NCI-H2171 treated with DMSO at 0.1 percent for 48 hours (cell line): ENCODE measurements around the gene SNAP91.

Experiments used
- DNase-seq: peaks from one replicate; lab custom pipeline; 2025; lab: John Stamatoyannopoulos, UW

The SNAP91 gene

DNA sequence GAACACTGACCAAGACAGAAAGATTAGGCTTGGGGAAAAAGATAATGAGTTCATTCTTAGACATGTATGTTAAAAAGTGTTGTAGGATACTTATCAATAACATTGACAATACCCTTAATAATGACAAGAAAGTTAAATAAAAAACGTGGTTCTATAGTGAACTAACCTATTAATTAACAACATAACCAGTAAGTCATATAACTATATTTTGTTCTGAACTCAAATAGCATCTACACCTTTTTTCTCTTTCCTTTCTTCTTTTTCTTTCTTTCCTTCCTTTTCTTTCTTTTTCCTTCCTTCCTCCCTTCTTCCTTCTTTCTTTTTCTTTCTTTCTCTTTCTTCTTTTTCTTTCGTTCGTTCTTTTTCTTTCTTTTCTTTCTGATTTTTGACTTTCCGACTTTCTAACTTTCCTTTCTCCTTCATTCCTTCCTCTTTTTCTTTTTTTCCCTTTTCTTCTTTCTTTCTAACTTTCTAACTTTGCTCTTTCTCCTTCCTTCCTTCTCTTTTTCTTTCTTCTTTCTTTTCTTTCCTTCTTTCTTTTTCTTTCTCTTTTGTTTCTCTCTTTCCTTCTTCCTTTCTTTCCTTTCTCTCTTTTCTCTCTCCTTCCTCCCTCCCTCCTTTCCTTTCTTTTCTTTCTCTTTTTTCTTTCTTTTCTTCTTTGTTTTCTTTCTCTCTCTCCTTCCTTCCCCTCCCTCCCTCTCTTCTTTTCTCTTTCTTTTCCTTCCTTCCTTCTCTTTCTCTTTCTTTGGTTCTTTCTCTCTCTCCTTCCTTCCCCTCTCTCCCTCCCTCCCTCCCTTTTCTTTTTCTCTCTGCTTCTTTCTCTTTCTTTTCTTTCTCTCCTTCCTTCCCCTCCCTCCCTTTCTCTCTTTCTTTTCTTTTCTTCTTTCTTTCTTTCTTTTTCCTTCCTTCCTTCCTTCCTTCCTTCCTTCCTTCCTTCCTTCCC is 172.0 kb downstream of the SNAP91 start:
- DNase-seq, result no peak

DNA sequence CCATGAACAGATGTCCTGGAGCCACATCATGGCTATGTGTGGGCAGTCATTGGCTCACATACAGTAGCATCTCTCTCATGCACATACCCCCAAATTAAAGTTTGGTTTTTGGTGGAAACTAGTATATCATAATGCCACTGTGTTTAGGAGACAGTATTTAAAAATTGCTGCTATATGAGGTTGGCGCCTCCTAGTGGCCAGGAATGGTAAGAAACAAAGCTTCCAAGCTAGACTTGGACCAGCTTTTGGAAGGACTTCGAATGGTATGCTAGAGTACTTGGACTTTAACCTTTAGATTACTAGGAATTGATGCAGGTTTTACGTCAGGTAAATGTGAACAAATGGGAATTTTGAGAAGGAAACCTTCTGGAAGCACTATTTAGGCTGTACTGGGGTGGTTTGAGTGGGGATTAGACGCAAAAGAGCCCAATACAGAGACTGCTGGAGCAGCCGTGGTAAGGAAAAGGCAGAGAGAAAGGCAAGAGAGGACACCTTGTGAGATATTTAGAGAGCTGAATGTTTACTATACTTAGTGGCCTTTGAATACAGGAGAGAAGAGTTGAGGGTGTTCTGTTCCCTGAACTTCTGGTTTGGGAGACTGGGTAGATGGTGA is 172.8 kb downstream of the SNAP91 start:
- peak; percentile 17 for DNase-seq

DNA sequence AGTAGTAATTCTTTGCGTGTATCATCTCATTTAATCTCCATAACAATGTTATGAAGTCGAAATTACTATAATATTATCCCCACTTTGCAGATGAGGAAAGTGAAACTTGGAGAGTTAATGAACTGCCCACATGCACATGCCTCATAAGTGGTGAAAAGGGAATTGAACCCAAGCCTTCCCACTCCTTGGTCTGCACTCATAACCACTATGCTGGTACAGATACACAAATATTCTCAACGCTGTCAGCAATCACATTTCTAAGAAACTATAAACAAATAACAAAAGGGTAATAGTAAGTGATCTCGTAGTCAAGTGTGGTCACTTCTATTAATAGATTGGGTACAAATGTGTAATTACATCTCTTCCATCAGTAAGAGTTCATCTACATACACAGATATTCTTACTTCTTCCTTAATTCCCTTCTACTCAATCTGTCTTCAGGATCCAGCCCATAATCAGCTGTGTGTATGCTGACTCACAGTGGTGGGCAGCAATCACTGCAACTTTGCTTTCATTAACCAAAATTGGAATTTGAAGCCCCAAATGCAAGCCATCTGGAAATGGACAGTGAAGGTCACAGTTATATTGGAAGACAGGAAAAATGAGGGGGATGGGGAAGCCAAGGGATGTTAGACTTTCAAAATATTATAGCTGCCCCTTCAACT is 190.0 kb downstream of the SNAP91 start:
- DNase-seq, result peak; percentile 4

DNA sequence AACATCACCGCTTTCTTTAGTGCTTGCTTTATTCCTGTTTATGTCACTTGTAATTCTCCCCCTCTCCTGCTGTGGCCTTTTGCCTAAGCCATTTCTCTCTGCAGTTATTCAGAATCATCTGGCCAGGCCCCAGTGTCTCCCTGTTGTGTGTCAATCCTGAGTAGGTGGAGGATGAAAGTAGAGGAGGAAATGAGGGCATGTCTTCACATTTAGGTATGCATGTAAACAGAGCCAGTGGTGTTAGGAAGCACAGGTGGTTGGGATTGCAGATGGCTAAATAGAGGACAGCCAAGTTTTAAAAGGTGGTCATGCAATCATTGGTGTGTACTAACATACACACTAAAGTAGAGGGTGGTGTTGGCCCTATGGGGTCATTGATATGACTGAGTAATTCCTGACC is 191.4 kb downstream of the SNAP91 start:
- DNase-seq, result no peak

DNA sequence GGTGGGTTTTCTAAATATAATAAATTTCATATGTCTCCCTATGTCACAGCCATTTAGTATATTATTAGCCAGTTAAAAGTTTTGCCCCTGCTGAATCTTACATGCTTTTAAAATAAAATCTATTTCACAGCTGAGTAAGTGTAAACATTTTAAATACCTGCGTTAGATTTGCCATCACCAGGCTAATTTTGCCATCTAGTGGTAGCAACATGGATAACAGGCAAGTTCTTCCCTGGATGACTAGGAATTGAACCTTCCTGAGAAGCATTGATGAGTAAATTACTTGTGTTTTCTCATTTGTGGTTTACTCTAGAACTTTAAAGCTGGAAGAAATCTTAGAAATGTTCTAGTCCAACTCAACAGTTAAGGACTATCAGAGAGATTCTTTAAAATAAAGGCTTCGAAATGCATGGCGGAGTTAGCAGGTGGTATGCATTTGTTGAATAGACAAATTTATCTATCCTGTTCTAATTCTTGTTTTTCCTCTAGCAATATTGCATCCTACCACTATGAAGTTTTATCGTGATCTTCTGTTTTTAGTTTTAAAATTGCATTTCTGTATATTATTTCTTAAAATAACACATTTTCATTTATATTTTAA is 193.9 kb downstream of the SNAP91 start:
- DNase-seq, result peak; percentile 57

DNA sequence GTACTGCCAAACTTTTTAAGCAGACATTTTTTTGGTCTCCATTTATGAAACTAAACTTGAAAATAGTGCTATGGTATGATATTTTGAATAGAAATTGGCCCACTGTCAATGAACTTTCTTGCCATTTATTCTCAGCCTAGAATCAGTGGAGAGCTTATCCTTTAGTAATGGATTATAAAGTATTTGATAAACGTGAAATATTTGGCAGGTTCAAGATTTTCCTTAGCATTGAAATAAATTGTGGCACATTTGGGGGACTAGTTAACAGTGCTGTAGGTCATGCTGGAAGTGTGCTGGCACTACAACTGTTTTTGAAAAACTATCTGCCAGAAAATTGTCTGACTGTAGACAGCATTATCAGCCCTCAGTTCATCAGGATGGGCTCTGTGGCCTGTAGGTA is 194.4 kb downstream of the SNAP91 start:
- DNase-seq, result no peak

DNA sequence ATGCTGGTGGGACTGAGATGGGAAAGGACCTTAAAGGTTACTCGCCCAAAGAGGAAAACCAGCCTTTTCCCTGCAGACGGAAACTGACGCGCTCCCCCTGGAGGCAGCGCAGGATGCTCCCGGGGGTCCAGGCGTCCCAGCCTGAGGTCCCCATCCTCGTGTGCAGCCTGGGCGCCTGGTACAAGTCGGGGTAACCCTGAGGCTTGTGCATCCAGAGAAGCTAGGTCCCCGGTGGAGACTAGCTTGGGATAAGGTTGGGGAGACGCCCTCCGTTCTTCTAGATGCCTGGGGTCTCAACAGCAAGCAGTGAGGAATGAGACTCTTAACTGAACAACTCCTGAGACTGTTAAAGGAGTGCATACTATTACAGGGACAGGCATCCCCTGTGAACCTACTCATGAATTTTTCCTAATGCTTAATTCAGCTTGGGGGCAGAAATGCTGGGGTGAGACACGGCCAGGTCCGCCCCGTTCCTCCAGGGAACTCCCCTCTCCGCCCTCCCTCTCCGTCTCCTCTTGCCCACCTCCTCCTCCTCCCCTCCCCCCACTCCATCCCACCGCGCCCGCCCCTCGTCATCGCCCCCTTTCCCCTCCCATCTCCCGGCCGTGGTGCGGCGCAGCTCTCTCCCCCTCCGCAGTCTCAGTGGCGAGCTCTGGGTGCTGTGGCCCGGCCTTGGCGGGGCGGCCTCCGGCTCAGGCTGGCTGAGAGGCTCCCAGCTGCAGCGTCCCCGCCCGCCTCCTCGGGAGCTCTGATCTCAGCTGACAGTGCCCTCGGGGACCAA is 196.8 kb downstream of the SNAP91 start, which contains the start of gene PRSS35:
PRSS35 (plus strand) TSS at position 634 of the 781 bp plus-strand sequence. CDS start 10,908 bp downstream, outside the sequence.
- peak; percentile 67 for DNase-seq

DNA sequence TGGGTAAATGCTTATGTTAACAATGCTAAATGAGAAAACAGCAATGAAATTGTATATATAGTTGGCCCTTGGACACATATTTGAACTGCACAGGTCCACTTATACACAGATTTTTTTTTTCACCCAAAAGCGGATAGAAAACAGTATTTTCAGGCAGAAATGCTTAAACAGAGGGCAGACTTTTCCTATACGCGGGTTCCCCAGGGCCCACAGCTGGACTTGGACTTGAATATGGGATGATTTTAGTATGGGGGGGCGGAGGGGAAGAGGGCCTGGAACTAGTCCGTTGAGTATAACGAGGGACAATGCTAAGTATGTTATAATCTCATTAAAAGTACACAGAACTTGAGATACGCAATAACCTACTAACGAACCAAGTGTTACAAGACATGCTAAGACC is 197.6 kb downstream of the SNAP91 start:
- no peak for DNase-seq

DNA sequence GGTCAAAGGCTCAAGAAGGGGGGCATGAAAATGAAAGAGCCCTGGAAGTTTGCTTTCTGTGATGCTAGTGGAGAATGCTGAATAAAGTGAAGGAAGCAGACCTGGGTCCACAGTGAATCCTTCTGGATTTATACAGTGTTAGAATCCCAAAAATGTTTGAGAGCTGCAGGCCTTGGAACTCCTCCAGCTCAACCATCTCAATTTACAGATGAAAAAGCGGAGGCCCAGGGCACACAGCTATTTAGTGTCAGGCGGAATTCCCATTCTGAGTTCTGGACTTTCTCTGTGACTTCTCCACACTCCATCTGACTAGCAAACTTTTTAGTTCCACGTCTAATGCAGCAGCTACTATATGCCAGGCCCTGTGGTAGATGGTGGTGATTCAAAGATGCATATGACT is 198.1 kb downstream of the SNAP91 start:
- no peak for DNase-seq

DNA sequence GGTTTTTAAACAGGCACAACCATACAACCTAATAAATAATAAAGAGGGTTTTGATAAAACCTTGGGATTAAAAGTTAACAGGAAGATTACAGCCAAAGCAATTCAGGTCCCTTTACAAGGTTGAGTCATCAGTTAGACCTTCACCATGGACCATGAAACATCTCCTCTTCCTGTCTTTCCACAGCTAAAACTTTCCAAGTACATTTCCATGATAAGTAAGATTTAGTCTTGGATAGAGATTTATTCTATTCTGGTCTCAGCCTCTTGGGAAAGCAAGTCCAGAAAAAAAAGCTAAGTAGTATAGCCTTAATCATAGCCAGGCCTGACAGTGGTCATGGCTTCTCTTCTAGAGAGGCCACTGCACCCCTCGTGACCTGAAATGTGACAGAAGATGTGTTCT is 199.5 kb downstream of the SNAP91 start:
- DNase-seq, result no peak

DNA sequence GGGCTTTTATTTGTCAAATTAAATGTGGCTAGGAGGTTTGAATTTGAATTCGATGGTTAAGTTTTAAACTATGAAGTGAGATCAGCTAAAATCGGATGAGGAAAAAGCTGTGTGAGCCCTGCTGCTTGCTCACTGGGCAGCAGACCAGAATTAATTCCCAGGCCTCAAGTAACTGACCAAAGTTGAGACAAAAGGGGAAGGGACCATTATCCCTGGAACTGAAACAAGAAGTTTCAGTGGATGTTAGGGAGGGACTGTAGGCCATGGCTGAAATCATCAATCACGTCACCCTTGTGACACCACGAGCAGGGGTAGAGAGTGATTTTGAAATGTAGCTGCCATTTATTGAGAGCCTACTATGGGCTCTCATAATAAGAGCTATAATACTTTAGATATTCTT is 203.5 kb downstream of the SNAP91 start:
- no peak for DNase-seq
